Fibroblast of skin of right biceps (primary cell): Measurements from ENCODE around the gene ESRRG.
A peak's percentile ranks its signal among the peaks of the same experiment; 100 is the strongest.
"Not testable (repeated sequence)": the region's sequence is repeated elsewhere in the genome, so short reads cannot be mapped to it uniquely, and the experiment has no call there.

ENCODE experiments used
- DNase-seq: peaks from one replicate; pipeline ENCODE4 v3.0.0-alpha.2; 2013

The ESRRG gene

DNA sequence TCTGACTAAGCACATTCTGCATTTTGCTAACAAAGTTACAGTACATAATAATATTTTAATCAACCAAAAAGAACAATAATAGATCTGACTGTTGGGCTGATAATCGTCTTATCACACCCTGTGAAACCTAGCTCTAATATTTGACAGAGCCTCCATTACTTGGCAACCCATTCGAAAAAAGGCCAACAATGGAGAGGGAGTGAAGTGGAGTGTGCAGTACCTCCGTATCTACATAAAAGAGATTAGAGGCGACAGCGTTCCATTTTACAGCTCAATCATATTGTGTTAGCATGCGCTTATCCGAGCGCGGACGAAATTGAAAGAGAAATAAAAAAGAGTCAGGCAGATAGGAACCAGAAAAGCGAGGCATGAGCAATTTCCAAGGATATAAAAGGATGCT is 162.7 kb downstream of the ESRRG start:
- no peak for DNase-seq

DNA sequence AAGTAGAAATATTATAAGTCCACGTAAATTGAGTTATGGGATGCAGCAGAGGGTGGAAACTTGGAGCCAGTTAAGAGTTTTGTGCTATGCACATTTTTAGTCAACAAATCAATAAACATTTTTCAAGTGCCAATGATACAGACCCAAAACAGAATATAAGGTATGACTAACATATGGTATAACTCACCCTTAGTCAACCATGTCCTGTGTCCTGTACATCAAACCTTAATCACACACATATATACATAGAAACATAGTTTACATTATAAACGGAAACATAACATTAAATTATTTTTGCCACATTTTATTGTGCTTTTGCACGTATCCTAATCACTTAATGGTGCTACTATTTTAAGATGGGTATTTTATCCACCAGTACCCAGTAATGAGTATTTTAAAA is 163.9 kb downstream of the ESRRG start:
- DNase-seq = no peak

DNA sequence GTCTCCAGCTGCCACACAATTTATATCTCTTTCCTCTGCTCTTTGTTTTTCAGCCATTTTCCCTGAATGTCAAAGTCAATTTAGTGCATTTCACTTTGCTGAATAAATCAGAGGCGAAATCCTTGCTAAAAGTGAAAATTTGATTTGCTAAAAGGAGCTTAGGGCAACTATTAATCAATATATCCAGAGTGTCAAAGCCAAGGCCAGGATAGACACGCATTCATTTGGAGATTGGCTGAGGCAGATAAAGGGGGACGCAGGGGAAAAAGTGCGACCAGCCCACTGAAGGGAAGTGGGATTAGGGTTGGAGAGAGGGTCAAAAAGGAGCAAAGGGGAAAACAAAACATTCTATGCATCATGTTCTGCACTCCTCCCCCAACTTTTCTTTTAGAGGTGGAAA is 167.6 kb downstream of the ESRRG start:
- no peak for DNase-seq

DNA sequence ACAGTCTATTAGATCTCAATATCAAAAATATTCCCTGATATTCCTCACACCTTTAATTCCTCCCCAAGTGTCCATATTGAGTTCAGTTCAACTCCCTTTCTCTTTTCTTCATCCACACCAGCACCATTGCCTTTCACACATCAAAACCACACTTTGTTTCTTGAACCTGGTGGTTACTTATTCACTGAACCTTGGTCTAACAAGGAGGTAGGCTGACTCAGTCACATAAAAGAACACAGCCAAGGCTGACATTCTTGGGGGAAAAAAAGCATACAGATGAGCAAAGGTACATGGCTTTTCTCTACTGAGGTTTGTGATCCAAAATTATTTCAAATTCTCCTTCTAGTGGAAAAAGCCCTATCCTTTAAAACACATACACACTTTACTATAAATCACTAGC is 168.3 kb downstream of the ESRRG start:
- DNase-seq = no peak

DNA sequence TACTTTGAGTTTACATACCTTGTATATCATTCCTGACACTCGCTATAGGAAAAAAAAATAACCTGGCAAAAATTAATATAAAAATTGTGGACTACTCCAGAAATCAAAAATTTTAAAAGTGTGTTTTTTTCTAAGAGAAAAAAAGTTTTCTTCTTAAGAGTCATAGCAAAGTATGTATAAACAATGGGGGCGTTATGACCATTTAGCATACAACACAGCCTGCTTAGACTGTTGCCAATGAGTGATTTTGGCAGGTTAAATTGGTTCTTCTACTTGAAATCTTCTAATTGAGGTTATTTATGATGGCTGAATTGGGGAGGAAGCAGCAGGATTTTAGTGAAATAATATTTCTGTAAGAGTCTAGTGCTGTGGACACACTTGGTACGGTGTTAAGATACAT is 169.5 kb downstream of the ESRRG start:
- no peak for DNase-seq

DNA sequence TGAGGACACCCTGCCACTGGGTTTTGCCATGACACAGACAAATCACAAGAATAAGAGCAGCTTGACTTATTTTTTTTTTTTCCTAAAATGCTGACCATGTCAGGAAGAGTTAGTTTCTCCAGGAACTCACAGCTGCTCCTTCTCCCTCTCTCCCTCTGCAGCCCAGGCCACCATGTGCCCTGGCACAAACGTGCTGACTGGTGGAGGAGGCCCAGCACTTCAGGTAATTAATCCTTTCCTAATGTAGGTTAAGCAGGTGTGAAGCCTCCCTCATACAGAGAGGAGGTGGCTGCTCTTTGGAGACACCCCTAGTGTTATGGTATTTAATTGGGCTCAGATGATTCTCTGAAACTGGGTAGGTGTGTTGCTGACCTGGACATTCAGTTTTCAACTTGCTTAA is 170.2 kb downstream of the ESRRG start:
- no peak for DNase-seq

DNA sequence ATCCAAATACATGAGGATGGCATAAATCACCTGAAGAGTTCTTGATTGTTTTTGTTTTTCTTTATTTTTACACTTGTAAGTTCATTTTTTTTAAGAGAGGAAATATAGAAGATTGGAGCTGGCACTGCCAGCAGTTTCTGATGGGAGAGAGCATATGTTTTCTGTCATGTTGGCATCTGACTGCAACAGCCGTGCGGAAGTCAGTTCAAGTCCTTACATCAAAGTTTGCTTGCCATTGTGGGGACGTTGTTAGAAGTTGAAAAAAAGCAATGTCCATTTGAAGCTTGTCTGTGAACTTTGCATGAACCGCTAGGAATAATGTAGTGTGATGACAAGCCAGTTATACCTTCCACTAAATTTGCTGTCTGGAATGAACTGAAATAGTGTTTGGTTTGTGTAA is 173.4 kb downstream of the ESRRG start:
- no peak for DNase-seq

DNA sequence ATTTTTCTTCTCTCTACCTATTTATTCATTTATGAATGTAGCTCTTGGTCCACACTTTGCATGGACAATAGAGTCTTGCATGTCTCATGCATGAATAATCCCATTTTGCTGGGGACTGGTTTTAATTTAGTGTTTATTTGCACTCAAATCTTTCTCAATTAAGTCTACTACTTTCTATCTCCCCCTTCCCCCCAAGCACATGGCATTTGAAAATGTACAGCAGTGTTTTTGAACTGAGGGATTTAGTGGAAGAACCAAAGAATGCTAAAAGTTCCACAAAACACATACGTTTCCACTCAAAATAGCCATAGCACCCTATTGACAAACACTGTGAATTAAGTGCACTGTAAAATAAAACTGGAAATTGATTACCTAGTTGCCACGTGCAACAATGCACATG is 180.5 kb downstream of the ESRRG start:
- no peak for DNase-seq

DNA sequence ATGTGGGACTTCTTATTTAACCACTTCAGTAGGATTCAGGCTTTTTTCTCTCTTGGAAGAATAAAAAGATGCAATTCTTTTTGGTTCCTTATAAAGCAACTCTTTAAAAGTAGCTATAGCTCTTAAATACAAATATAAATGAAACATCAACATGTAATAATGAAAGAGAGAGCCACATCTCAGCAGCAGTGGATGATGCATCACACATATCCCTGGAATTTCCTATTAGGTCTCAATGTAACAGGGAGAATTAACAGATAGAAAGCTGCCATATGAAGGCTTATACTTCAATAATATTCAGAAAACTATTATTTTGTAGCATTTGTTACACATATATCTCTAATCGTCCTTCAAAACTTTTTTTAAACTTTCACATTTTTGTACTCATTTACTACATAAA is 181.0 kb downstream of the ESRRG start:
- no peak for DNase-seq

DNA sequence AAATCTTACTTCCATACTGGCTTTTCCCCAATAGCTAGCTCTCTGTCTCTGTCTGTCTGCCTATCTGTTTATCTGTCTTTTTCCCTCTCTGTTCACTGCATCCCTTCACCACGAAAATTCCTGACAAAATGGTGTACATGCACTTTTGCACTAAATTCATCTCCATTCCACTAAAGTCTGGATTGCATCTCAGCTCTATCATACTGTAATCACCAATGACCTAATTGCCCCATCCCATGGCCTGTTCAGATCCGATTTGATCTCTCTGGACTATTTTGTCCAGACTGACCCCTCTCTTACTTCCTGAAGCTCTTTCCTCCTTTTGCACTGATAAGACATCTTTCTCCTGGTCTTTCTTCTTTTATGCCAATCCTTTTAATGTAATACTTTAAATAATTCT is 187.5 kb downstream of the ESRRG start:
- DNase-seq = no peak

DNA sequence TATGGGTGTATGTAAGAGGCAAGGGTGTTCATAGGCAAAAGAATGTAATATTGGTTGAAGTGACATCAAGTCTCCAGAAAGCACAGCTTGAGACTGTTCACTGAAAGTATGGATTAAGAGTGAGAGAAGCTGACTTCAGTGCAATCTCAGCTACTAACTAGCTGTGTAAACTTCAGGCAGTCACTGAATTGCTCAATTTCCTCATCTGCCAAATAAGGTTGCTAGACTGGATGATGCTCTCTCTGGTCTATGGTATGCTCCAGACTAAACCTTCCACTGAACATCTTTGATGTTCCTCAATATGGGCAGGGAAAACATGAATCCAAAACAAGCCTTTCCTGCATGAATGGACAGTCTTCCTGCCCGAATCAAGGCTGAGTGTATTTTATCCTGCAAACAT is 188.2 kb downstream of the ESRRG start:
- no peak for DNase-seq

DNA sequence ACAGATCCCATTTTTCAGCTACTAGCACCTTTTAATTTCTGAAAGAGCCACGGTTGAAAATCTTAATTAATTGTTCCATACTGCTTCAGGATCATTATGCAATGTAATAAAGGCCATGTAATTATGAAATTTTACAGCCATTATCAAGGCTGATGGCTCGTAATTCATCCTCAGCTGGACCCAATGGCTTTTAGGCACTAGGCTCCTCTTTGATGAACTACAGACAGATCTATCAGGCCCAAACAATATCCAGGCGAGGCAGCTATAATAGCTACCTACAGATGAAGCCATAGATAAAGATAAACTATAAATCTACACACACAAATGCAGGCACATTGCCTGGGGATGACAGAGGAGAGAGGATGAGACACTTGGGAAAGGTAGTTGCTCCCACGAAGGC is 189.5 kb downstream of the ESRRG start:
- no peak for DNase-seq

DNA sequence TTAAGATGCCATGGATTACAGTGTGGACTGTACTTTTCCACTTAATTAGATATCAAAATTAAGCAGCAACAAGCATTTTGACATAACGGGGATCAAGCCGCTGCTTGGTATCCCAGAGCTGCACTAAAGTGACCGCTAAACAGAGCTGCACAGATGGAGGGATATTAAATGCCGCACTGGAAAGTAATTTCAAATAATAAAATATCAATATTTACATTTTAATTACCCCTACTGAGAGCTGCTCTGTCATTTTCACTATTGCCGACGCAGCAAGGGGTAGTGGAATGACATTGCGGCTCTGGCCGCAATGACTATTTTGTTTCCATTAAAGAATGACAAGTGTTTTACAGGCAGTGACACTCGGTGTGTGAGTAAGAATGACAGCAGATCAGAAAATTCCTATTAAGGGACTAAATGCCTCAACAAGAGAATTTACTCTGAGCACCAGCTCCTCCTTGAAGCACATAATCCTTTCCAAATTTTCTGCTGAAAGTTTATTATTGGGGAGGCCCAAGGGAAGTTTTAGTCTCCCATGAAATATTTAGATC is 190.9 kb downstream of the ESRRG start:
- no peak for DNase-seq

DNA sequence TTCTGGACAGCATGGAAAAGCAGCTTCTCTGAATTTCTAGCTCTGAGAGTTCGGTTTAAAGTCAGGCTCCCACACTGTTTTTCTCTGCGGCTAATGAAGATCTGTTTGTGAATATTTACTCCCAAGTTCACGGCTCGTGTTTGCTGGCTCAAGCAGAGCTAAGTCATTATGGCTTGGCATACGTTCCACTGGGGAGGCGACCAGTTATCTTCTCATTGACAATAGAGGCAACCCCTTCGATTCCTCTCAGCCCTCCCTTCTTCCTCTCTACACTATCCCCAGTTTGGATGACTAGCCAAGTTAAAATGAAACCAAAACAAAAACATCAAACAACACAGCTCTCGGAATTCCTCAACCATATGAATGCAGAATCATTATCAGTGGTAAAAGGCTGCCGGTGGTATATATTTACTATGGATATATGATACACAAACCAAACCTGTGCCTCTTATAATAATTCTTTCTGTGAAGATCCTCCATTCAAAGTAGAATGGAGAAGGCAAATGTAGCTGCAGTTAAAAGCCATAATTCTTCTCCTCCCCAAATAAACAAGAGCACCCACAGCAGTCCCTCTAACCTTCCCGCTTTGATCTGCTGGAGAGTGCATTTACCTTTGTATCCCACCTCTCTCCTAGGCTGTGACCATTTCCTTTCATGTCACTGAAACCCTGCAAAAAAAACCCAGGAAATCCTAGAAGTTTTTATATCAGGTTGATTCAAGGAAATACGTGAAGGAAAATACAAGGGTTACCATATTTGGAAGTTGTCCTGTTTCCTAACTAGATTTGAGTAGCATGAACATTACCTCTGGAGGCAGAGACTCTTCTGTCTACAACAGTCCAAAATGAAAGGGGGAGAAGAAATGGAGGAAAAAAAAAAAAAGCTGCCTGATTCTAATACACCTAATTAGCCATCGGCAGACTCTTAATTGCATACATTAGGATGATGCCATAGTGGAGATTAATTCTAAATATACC is 191.7 kb downstream of the ESRRG start:
- peak; percentile 28 for DNase-seq

DNA sequence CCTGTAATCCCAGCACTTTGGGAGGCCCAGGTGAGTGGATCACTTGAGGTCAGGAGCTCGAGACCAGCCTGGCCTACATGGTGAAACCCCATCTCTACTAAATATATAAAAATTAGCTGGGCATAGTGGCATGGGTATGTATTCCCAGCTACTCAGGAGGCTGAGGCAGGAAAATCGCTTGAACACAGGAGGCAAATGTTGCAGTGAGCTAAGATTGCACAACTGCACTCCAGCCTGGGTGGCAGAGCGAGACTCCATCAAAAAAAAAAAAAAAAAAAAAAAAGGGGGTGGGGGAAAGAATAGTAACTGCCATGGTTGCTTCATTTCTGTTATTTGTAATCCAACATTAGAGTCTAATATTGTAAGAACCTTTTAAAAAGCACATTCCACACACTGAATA is 193.4 kb downstream of the ESRRG start:
- not testable (repeated sequence) for DNase-seq

DNA sequence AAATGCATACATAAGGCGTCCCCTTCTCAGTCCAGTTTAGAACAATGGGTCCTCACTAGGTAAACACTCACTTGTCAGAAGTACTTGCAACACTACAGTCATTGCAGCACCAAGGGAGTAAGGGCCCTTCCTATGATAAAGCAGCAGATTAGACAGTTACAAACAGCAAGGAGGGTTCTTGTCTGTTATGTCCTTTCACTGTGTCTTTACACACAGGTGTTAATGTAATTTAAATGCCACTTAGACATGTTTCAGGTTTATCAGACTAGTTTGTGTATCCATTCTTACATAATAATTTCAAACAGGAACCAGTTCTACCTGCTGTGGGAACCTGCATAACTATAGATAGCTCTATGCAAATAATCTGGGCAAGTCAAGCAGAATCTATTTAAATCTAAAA is 194.4 kb downstream of the ESRRG start:
- no peak for DNase-seq

DNA sequence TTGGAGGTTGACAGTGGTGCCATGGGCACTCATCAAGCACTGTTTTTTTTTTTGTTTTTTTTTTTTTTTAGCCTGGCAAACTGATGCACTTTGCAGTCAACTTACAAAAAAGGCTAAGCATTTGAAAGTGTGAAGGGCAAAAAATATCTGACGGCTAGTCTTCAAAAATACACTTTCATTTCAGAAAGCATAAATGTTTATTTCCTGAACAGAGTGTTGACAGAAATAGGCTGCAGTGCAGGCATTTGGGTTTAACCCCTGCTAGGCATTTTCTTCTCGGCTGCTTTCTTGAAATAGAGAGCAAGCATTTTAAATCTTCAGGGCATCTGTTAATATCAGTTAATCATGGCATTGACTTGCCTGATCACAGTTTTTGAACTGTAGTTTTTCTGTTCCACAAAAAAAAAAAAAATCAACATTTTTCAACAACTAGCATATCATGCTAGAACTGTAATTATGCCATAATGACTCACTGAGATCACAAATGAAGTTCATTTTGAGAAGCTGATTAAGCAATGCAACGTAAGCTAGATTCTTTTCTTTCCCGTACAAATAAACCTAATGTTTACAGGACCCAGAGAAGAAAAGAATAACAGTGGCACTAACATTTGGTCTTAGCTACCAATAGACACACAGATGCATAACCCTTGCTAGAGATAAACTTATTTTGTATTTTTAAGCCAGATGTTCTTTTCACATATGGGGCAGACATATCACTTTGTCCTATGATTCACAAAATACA is 199.6 kb downstream of the ESRRG start:
- peak; percentile 47 for DNase-seq

DNA sequence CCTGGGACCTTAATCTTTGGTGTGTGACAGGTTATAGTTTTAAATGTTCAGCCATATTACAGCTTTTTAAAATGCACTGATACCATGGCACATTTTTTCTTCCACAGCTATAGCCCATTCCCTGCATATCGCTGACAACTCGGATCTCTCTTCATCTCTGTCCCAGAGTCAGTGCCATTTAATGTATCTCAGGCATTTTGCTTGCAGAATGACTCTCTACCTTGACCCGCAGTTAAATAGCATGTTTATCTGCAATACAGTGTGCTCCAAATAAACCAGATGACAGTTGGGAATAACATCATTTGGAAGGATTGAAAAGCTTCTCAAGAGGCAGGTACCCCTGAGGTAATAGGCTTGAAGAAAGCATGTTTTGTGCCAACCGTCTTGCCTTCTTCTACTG is 200.2 kb downstream of the ESRRG start:
- no peak for DNase-seq

DNA sequence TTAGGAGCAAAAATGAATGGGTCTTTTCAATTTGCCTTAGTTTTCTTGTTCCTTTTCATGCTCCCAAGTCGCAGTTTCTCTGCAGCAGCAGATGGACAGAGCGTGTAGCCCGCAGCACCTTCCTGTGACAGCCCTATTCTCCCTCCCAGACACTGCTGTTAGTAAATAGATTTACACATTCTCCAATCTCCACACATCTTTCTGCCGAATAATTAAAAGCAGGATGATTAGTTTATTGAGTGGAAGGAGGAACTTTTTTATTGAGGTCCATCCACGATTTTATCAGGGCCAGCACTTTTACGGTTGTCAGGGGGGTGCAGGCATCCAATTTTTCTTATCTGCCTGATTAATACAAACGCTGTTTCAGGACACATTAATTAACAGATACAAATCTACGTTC is 201.8 kb downstream of the ESRRG start:
- DNase-seq = no peak

DNA sequence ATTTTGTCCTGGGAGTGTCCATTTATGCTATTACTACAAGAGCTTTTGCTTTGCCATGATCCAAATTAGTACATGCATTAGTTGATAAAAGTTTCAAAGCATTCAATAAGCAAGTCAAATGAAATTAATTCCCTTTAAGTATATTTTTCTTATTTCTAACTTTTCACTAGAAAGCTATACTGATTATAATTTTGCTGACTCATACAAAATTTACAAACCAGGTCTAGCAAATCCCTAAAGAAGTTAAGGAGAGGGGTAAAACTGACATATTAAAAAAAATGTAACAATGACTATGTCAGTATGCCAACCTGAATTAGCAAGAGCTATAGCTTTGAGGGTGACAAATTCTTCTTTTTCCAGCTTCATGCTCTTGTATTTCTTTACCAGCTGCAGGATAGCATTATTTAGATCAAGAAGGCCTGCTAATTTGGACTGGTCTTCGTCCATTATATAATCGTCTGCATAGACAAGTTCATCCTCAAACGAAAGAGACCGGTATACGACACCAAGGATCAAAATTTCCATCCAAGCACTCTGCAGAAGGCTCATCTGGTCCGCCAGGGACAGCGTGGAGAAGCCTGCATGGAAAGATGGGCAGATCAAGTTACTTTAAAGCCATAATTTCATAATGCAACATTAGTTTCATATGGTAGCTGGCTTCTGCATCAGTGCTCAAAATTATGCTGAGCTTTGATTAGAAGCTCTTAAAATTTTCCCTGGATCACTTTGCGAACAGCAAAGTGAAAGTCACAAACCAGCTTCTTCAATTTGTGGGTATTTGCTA is 204.2 kb downstream of the ESRRG start:
- no peak for DNase-seq

DNA sequence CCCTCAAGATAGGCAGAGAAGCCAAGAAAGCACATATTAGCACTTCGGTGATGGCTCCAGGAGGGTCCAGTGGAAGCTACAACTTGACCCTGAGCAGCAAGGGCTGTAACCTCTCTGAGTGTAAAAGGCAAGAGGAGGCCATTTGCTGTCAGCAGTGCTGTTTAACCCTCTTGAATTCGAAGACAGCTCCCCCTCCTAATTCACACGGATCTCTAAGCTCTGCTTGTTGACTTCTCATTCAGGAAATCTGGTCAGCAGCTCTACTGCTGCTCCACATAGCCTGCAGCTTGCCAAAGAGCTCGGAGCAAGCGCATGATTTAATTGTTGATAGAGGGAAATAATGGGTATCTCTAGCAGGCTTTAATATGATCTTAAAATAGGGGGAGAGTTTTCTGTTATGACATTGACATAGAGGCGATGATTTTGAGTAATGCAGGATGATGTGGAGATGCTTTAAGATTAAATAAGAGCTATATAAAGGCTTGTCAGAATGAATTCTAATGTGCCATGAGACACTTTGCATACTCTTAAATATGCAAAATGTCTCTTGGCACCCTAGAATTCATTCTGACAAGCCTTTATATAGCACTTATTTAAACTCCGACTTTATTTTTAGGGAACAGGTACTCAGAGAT is 220.6 kb downstream of the ESRRG start:
- no peak for DNase-seq

DNA sequence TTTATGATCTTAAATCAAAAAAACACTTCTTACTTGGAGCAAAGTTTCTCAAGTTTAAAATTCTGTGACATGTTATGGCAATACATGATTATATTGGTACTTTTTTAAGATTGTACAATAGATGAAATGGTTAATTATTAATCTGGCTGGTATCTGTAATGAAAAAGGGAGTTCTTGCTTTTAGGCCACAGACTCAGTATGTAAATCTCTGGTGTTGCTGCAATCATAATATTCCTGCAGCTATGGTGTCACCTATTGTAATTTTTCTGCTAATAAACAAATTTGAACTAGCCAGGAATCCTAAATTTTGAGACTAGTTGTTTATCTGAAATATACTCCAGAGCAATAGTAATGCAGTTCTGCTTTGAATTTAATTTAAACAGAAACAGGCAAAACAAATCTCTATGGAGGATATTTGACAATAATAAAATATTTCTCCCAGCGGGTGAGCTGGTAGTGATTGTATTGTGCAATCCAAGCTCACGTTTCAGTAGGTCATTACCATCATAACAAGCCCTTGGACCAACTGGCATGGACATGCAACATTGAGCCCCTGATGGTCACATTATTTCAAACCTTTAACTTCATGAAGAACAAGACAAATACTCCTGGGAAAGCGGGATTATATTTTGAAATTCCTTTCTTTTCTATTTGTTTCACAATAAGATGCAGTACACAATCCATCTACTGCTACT is 222.8 kb downstream of the ESRRG start:
- DNase-seq = no peak
